Stomach (tissue), 4 donors: ENCODE measurements around the gene LIN37.

Experiments
- EP300 ChIP-seq: sonication (generic); formaldehyde crosslinking; IDR thresholded peaks from one replicate; pipeline ENCODE4 v1.6.1; 2017; ENCODE audit warnings: antibody characterized with exemption
- TF ChIP-seq, protein P1 (sequence below), 7 experiments: fragments of 450-650 bp in 4 of 7; fragments of 200-600 bp in 3 of 7; sonication (generic) in 3 of 7; IDR thresholded peaks; one replicate each; pipeline ENCODE4 v1.5.1; 2016 to 2019; ENCODE audit warnings: antibody characterized with exemption in 7 of 7, control low read depth in 2 of 7, mild to moderate bottlenecking in 1 of 7

DNA sequence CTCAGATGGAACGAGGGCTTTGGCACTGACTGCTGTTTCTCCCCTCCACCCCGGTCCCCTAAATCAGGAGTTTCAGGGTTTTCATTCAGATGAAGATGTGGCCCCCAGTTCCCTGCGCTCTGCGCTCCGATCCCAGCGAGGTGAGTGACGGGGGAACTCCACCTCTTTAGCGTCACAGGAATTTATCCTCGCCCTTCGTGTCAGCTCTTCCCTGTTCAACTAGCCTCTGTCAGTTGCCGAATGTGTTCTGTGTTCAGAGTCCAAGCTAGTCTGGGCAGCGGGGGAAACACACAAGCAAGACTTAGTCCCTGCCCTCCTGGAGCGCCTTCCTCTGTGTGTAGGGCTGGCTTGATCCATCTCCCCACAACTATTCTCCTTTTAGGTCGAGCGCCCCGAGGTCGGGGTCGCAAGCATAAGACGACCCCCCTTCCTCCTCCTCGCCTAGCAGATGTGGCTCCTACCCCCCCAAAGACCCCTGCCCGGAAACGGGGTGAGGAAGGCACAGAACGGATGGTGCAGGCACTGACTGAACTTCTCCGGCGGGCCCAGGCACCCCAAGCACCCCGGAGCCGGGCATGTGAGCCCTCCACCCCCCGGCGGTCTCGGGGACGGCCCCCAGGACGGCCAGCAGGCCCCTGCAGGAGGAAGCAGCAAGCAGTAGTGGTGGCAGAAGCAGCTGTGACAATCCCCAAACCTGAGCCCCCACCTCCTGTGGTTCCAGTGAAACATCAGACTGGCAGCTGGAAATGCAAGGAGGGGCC lies 28.8 kb upstream of the LIN37 start:
- TF ChIP-seq, protein P1, sequence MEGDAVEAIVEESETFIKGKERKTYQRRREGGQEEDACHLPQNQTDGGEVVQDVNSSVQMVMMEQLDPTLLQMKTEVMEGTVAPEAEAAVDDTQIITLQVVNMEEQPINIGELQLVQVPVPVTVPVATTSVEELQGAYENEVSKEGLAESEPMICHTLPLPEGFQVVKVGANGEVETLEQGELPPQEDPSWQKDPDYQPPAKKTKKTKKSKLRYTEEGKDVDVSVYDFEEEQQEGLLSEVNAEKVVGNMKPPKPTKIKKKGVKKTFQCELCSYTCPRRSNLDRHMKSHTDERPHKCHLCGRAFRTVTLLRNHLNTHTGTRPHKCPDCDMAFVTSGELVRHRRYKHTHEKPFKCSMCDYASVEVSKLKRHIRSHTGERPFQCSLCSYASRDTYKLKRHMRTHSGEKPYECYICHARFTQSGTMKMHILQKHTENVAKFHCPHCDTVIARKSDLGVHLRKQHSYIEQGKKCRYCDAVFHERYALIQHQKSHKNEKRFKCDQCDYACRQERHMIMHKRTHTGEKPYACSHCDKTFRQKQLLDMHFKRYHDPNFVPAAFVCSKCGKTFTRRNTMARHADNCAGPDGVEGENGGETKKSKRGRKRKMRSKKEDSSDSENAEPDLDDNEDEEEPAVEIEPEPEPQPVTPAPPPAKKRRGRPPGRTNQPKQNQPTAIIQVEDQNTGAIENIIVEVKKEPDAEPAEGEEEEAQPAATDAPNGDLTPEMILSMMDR (IDR thresholded peaks at IDR 0.05) = no peak
- no peak for TF ChIP-seq EP300
